OCI-LY1 (cell line): Measurements from ENCODE around the gene PIK3IP1.

Experiments
- CTCF ChIP-seq: fragments of 200-600 bp; sonication (generic), shearing (Covaris generic); IDR thresholded peaks from 2 replicates; pipeline ENCODE4 v1.5.1; 2017; ENCODE audit warnings: mild to moderate bottlenecking, antibody characterized with exemption, low read length, moderate library complexity, mixed read lengths
- EZH2 ChIP-seq: fragments of 200-600 bp; sonication (generic), shearing (Covaris generic); IDR thresholded peaks from 2 replicates; pipeline ENCODE4 v1.8.0; 2017; ENCODE audit warnings: borderline replicate concordance, mixed run types, mild to moderate bottlenecking, antibody characterized with exemption, low read length, moderate library complexity, mixed read lengths

DNA sequence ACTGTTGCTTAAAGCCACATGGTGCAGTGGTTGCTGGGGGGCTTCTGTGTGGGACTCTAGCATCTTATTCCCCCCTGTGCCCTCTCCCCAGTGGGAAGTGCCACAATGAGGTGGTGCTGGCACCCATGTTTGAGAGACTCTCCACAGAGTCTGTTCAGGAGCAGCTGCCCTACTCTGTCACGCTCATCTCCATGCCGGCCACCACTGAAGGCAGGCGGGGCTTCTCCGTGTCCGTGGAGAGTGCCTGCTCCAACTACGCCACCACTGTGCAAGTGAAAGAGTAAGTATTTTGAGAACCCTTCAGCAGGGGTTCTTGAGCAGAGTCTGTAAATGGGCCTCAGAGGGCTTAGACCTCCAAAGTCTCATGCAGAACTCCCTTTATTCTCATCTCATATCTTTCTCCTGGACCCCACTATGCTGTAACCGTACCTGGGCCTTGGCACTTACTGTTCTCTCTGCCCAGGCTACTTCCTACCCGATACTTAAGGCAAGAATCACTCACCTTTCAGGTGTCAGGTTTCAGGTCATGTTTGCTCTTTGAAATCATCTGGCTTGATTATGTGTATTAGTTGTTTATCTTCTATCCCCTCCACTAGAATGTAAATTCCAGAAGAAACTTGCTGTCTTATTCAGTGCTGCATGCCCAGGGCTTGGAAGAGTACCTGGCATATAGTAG is 32.4 kb downstream of the PIK3IP1 start:
- TF ChIP-seq CTCF (no peak), EZH2 (no peak)
